GM12873 (cell line): ENCODE data around the gene LGALS16.

Source experiments
- CTCF ChIP-seq: IDR thresholded peaks from 2 replicates; pipeline ENCODE4 v1.5.1; 2012; ENCODE audit warnings: low read depth, mild to moderate bottlenecking, moderate library complexity, low read length, control low read depth; ENCODE audit not compliant: insufficient read depth; ENCODE audit errors: missing control alignments

LGALS16 gene

GRCh38 chr19:39631626-39632025 lies 24.1 kb upstream of the LGALS16 start:
- TF ChIP-seq CTCF = no peak

- TF ChIP-seq CTCF = no peak
These were observed 17.8 kb upstream of the LGALS16 start for GRCh38 chr19:39637891-39638290.

- TF ChIP-seq CTCF = no peak
These were observed 13.9 kb upstream of the LGALS16 start for GRCh38 chr19:39641773-39642172.

GRCh38 chr19:39643591-39643990 lies 12.1 kb upstream of the LGALS16 start:
- TF ChIP-seq CTCF = no peak

- no peak for TF ChIP-seq CTCF
These were observed 9.8 kb upstream of the LGALS16 start for GRCh38 chr19:39645800-39646411.

GRCh38 chr19:39647918-39648317 lies 7.8 kb upstream of the LGALS16 start:
- TF ChIP-seq CTCF = no peak

GRCh38 chr19:39659791-39660190 lies 4.1 kb downstream of the LGALS16 start:
- TF ChIP-seq CTCF = no peak
